Liver (tissue), 3 donors: ENCODE measurements around the gene TMEM183A.

Experiments
- CTCF ChIP-seq: fragments of 150-350 bp; IDR thresholded peaks from 2 replicates; pipeline ENCODE4 v1.5.1; 2017; ENCODE audit warnings: improper control_type of control experiment, low read depth, low read length; ENCODE audit not compliant: missing input control
- EGR1 ChIP-seq, 2 donors: IDR thresholded peaks; 2 replicates each; pipeline ENCODE4 v1.6.1; 2016 to 2018; ENCODE audit warnings: antibody characterized with exemption in 2 of 2, low read depth in 2 of 2
- FOXA2 ChIP-seq: IDR thresholded peaks from 2 replicates; pipeline ENCODE4 v1.6.1; 2016; ENCODE audit warnings: antibody characterized with exemption
- HNF4A ChIP-seq, 2 donors: conservative IDR thresholded peaks; 2 replicates each; pipeline ENCODE4 v1.6.1; 2016; ENCODE audit warnings: antibody characterized with exemption in 2 of 2, mild to moderate bottlenecking in 2 of 2
- RAD21 ChIP-seq, 2 donors: IDR thresholded peaks; 2 replicates each; pipeline ENCODE4 v1.6.1; 2016; ENCODE audit warnings: antibody characterized with exemption in 2 of 2, mild to moderate bottlenecking in 2 of 2
- TAF1 ChIP-seq: conservative IDR thresholded peaks from 2 replicates; pipeline ENCODE4 v1.6.1; 2016; ENCODE audit warnings: antibody characterized with exemption, mild to moderate bottlenecking
- YY1 ChIP-seq: IDR thresholded peaks from 2 replicates; pipeline ENCODE4 v1.6.1; 2016; ENCODE audit warnings: antibody characterized with exemption, mild to moderate bottlenecking
- TF ChIP-seq, protein P1 (sequence below): IDR thresholded peaks from 2 replicates; pipeline ENCODE4 v1.6.1; 2016; ENCODE audit warnings: antibody characterized with exemption
- donor health status: healthy.
- donor health status: healthy.

DNA sequence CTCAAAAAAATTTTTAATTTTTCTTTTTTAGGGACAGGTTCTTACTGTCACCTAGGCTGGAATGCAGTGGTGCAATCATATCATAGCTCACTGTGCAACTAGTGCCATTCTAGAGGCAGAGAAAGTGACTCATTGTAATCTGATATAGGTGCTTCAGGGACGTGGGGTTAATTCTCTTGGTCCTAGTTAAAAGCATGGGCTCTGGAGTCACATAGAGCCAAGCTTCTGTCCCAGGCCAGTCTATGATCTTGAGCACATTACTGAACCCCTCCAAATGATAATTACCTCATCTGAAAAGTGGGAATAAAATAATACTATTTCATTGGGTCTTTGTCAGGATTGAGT, 47.9 kb upstream of the TMEM183A start:
- no peak for TF ChIP-seq TAF1
- no peak for TF ChIP-seq YY1
- no peak for TF ChIP-seq RAD21 (IDR thresholded peaks at IDR 0.05)
- no peak for TF ChIP-seq CTCF
- TF ChIP-seq FOXA2 = no peak
- TF ChIP-seq HNF4A (conservative IDR thresholded peaks at IDR 0.05) = no peak
- TF ChIP-seq, protein P1, sequence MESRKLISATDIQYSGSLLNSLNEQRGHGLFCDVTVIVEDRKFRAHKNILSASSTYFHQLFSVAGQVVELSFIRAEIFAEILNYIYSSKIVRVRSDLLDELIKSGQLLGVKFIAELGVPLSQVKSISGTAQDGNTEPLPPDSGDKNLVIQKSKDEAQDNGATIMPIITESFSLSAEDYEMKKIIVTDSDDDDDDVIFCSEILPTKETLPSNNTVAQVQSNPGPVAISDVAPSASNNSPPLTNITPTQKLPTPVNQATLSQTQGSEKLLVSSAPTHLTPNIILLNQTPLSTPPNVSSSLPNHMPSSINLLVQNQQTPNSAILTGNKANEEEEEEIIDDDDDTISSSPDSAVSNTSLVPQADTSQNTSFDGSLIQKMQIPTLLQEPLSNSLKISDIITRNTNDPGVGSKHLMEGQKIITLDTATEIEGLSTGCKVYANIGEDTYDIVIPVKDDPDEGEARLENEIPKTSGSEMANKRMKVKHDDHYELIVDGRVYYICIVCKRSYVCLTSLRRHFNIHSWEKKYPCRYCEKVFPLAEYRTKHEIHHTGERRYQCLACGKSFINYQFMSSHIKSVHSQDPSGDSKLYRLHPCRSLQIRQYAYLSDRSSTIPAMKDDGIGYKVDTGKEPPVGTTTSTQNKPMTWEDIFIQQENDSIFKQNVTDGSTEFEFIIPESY = no peak
- no peak for TF ChIP-seq EGR1 (IDR thresholded peaks at IDR 0.05; ENCODE audit: low read depth in 2 of 2)
